ENCODE results near the gene ILDR1.

ILDR1 gene

GRCh38 chr3:122021811-122022401 lies at the start of gene ILDR1:
Gene ILDR1 (minus strand): TSS chr3:122022247. CDS start chr3:122022077, 170 bp downstream.
- no peak for TF ChIP-seq CTCF (IDR thresholded peaks at IDR 0.05; ENCODE audit: borderline replicate concordance, control extremely low read depth, extremely low read depth, insufficient read depth, missing control alignments)
- peak; percentile 72 for DNase-seq (ENCODE audit: low spot score)
- in situ Hi-C loops (cut with MboI; ENCODE audit: low sequenced_read_pairs, unreplicated experiment) = no loop called here

DNA sequence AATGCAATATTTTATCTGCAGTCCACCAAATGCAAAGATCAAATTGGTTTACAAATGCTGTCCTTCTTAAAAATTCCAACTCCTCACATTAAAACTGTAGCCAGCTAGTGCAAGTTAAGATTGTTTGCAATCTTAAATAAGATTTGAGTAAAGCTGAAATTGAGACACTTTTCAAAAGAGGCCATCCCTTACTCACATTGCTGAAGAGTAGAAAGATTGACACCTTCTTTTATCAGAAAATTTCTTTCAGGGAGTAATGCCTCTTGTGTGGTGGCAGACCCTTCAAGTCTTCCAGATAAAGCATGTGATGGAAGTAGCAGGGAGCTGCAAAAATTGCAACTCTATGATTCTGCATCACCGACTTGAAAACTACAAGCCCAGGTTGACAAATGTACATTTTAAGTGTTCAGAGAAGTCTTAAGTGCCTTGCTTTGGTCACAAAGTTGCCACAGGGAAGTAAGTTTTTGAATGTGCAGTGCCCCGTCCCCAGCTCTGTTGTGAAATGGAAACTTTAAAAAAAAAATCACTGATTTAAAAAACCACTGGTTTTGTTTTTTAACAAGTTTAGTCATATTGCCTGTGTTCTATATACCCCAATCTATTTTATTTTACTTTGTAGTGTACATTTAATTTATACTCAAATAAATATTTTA lies 45.7 kb upstream of the ILDR1 start:
- DNase-seq (ENCODE audit: low spot score) = no peak
- in situ Hi-C loops (cut with MboI; ENCODE audit: low sequenced_read_pairs, unreplicated experiment) = no loop called here
- TF ChIP-seq CTCF (IDR thresholded peaks at IDR 0.05; ENCODE audit: borderline replicate concordance, control extremely low read depth, extremely low read depth, insufficient read depth, missing control alignments) = no peak

GRCh38 chr3:122067214-122067550 lies 45.1 kb upstream of the ILDR1 start:
- TF ChIP-seq CTCF (IDR thresholded peaks at IDR 0.05; ENCODE audit: borderline replicate concordance, control extremely low read depth, extremely low read depth, insufficient read depth, missing control alignments) = no peak
- in situ Hi-C loops (cut with MboI; ENCODE audit: low sequenced_read_pairs, unreplicated experiment) = no loop called here
- DNase-seq (ENCODE audit: low spot score) = no peak

- no peak for DNase-seq (ENCODE audit: low spot score)
- no peak for TF ChIP-seq CTCF (IDR thresholded peaks at IDR 0.05; ENCODE audit: borderline replicate concordance, control extremely low read depth, extremely low read depth, insufficient read depth, missing control alignments)
Observed at GRCh38 chr3:122066331-122067213, 44.5 kb upstream of the ILDR1 start.

DNA sequence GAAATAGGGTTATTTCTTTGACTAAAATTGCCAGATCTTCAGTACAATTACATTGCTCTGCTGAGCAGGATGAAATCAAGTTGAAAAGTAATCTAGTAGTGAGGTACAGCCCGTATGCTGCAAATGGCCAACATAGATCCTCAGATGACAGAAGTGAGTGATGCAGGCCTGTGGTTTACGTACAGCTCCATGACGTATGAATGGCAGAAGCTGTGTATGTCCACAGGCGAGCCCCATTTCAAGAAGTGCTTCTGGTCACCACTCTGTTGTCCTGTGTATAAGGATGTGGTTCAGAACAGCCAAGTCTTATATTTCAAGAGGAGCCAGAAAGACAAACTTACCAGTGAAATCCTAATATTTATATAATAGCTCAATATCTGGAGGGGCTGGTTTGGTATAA lies 42.3 kb upstream of the ILDR1 start:
- in situ Hi-C loops (cut with MboI; ENCODE audit: low sequenced_read_pairs, unreplicated experiment) = no loop called here

More at GRCh38 chr3:122066331-122067213, 44.5 kb upstream of the ILDR1 start:
- in situ Hi-C loops (cut with MboI; ENCODE audit: low sequenced_read_pairs, unreplicated experiment) = no loop called here

More for the DNA sequence above, 42.3 kb upstream of the ILDR1 start:
- no peak for DNase-seq (ENCODE audit: low spot score)
- TF ChIP-seq CTCF (IDR thresholded peaks at IDR 0.05; ENCODE audit: borderline replicate concordance, control extremely low read depth, extremely low read depth, insufficient read depth, missing control alignments) = no peak

All from GM13976 (cell line).